ENCODE results near the gene CIB1.

DNA sequence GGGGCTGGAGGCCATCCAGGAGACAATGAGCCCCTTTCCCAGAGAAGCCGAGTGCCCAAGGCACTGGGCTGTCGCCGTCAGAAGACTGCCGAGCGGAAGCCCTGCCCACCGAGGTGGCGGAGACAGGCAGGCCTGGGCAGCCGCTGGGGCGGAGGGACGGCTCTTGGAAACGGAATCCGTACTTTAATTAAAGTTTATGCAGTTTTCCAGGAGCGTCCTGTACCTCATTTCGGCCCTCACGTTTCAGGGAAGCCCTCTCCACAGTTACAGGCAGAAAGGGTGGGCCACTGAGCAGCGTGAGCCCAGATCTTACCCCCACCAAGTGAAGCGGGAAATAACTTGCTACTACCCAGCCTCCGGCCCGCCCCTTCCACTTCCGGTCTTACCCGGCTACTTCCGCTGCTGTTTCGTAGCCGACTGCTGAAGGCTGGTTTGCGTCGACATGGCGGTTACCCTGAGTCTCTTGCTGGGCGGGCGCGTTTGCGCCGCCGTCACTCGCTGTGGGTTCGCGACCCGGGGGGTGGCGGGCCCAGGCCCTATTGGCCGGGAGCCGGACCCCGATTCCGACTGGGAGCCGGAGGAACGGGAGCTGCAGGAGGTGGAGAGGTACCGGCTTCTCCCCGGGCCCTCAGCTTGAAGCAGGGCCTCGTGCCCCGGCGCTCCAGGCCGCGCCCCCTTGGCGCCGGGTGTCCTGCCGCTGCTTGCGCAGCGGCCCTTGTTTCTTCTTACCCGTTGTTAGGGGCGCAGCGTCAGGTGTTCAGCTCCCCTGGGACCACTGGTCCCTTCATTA is 31.7 kb upstream of the CIB1 start, which contains the start of gene NGRN:
- TF ChIP-seq, protein P1, sequence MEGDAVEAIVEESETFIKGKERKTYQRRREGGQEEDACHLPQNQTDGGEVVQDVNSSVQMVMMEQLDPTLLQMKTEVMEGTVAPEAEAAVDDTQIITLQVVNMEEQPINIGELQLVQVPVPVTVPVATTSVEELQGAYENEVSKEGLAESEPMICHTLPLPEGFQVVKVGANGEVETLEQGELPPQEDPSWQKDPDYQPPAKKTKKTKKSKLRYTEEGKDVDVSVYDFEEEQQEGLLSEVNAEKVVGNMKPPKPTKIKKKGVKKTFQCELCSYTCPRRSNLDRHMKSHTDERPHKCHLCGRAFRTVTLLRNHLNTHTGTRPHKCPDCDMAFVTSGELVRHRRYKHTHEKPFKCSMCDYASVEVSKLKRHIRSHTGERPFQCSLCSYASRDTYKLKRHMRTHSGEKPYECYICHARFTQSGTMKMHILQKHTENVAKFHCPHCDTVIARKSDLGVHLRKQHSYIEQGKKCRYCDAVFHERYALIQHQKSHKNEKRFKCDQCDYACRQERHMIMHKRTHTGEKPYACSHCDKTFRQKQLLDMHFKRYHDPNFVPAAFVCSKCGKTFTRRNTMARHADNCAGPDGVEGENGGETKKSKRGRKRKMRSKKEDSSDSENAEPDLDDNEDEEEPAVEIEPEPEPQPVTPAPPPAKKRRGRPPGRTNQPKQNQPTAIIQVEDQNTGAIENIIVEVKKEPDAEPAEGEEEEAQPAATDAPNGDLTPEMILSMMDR (conservative IDR thresholded peaks at IDR 0.05; ENCODE audit: low read length) = no peak
- no peak for TF ChIP-seq EZH2phosphoT487 (IDR thresholded peaks at IDR 0.05; ENCODE audit: borderline replicate concordance)
